Activated CD8-positive, alpha-beta memory T cell treated with anti-CD3 and anti-CD28 coated beads for 48 hours (primary cell): Measurements from ENCODE around the gene ELMO3.
A peak's percentile ranks its signal among the peaks of the same experiment; 100 is the strongest.

Source experiments
- DNase-seq, 3 experiments: peaks; one replicate each; pipeline ENCODE4 v3.0.0-alpha.2; 2020; ENCODE audit warnings: low read depth in 2 of 3, low spot score in 2 of 3

The ELMO3 gene

DNA sequence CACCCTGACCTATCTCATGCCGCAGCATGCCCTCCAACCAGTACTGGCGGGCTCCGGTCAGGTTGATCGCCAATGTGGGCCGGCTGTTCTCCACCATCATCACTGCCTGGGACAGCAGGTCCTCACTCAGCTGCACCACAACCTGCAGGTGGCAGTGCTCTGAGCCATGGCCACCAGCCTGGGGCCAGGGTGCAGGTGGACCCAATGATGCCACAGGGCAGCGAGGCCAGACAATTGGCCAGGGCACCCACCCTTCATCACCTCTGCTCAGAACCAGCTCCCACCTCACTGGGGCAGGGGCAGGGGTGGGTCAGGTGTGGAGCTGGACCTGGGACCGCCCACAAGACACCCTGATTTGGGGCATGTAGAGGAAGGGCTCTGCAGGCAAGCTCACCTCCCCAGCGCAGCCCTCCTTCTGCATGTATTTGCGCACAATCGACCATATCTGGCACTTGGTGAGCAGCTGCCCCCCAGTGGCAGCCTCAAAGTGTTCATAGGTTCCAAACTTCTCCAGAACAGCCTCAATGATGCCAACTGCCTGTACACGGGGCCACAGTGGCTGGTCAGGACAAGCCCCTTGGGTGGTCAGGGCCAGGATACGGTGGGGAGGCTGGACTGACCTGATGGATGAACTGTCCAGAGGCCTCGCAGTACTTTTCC, 19.4 kb upstream of the ELMO3 start:
- no peak for DNase-seq

DNA sequence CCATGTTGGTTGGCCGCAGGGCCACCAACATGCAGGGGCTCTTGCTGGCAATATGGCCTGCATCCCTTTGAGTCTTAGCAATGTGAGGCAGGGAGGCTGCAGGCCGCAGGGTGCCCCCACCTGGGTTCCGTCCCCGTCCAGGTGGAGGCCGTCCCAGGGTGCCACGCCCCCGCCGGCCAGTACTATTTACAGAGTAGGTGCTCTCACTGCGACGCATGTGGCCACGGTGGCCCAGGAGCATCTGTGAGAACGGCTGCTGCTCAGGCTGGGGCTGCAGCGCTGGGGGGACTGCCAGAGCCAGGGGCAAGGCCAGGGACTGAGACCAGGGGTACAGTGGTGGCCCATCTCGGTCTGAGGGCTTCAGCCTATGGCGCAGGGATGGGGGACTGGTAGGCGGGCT, 18.8 kb upstream of the ELMO3 start:
- DNase-seq: no peak

DNA sequence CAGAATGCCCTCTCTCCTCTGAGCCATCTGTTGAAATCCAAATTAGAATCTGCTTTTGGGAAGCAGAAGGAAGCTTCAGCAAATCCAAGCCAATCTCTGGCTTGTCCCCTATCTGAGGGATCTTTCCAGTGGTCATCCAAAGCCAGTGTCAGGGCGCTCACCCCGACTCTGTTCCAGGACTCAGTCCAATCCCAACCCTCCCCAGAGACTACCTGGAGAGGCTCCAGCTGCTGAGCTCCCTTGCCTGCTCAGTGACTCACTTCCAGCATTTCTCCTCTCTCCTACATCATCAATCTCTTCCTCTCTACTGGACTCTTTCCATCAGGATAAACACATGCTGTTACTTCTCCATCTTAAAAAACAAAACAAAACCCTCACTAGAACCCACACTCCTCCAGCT, 17.6 kb upstream of the ELMO3 start:
- DNase-seq: no peak

DNA sequence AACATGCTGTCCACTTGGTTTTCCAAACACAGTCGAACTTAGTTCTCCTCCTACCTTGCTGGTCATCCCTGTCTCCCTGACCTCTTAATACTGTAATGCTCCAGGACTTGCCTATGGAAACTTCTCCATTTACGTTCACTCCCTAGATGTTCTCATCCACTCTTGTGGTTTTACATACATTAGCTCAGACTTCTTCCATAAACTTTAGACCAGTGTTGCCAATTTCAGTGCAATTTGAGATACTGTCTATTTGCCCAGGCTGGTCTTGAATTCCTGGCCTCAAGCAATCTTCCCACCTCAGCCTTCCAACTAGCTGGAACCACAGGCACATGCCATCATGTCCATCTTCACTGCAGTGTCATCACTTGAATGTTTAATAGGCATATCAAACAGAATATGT, 16.6 kb upstream of the ELMO3 start:
- no peak for DNase-seq

DNA sequence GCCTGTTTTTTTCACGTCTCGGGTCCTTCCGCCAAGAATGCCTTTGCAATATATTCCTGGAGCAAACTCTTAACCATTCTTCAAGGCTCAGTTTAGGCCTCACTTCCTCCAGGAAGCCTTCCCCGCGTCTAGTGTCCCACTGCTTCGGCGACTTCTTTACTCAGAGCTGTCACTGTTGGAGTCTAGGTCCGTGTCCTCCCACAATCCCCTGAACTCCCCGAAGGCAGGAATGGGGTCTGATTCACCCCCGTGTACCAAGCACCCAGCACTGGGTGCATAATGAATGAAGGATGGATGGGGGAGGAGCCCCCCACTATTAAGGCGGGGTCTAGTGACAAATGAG, 15.7 kb upstream of the ELMO3 start:
- DNase-seq: no peak

DNA sequence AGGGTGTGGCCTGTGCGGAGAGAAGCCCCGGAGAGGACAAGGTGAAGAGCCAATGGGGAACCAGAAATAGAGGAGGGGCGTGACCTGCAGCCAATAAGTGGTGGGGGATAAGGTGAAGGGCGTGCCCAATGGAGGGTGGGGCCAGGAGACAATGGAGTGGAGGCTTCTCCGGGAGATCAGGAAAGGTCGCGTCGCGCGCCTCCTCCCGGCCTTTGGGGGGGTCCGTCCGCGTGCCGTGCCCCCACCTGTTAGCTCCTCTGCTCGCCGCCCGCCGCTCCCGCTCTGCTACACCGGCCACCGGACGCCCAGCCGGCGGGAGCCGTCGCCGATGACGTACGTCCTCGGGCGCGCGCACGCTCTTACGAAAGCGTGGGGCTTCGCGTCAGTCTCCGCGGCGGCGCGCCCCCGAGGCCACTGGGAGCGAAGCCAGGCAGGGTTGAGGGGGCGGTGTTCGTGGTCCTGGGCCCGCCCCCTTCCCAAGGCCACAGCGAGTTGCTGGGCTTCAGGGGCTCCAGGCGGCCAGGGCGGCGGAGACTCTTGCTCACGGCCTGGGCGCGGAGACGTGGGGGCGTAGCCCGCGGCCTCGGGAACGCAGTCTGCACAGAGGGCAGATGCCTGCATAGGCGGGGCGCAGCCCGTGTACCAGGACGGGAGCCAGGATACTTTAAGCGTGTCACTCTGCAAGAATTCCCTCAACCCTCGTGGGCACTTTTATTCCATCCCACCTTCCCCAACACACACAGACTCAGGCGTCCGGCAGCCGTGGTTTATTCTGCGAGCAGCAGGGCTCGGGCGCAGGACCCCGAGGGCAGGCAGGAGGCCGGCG, 15.1 kb upstream of the ELMO3 start, which contains the start of gene MATCAP1:
Gene MATCAP1 (minus strand): TSS at position 337 of the 826 bp plus-strand sequence. CDS start 3,353 bp downstream, outside the sequence.
- peak; percentile 75 to 87 (median 81) for DNase-seq

DNA sequence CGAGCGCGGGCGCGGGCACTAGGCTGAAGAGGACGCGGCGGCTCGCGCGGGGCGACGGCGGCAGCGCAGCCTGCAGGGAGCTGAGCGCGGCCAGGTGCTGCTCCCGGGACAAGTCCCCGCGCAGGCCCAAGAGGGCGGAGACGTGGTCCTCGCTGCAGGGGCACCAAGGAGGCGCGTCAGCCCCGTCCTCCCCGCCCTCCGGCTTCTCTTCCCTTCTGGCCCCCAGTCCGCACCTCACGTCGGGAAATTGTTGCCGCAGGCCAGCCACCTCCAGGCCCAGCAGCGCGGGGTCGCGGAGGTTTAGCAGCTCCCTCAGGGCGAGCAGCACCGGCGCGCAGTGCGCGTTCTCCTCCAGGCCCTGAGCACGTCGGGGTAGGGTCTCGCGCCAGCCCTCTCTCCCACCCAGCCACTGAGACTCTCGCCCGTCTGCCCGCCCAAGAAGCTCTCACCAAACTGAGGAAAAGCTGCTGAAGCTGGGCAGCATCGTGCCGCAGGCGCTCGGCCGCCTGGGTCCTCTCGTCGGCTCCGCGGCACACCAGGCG, 14.4 kb upstream of the ELMO3 start:
- DNase-seq: no peak

DNA sequence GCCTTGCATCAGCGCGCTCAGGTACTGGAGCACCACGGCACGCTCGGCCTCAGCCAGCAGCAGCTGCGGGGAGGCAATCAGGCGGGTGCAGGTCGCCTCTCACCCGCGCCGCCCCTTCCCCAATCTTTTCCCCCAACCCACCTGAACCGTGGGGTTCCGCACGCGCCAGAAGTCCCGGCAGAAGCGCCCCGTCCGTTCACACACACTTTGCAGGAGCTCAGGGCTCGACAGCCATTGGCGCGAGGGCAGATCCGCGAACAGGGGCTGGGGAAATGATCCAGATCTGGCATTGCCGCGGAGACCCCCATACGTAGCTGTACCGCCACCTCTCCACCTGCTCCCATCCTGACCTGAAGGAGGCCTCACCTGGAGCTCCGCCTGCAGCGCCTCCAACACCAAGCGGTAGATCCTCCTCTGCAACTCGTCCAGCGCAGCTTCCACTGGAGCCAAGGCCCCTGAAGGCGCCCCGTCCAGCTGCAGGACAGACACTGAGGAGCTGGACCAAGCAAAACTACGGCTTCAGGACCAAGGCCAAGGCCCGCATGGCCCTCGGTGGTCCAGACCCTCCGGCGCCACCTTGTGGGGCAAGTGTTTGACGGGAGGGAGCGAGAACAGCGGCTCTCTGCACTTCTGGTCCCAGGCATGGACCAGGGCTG, 13.8 kb upstream of the ELMO3 start:
- DNase-seq: peak; percentile 68 to 82 (median 72)

DNA sequence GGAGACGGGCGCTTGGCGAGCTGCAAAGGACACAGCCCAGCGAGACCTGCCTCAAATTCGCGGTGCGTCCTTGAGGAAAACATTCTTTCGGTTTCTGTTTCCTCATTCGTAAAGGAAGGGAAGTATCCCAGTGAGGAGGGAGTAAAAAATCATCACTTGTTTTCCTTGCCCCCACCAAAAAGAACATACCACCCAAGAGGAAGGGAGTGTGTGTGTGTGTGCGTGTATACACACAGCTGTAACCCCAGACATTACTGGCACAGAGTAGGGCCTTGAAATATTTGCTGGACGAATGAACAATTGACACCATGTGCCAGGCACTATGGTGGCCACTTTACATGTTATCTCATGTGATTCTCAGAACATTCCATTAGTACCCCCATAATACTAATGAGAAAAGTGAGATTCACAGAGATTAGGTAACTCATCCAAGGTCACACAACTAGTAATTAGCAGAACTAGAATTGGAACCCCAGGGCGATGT, 13.2 kb upstream of the ELMO3 start:
- no peak for DNase-seq

DNA sequence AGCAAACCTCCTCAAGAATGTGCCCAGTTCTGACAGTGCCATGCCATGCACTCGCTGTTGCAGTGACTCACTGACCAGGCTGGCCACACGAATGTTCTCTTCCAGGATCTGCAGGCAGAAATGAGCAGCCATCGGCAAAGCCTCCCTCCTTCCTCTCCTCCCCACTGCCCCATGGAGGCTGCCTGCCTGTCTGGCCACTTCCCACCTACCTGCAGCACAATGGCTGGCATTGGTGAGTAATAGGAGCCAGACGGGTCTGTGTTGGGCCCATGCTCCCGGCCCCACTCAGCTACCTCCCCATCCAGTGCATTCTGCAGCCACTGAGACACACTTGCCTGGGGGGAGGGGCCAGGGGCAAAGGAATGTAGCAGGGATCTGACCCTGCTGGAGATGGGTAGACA, 12.4 kb upstream of the ELMO3 start:
- no peak for DNase-seq

DNA sequence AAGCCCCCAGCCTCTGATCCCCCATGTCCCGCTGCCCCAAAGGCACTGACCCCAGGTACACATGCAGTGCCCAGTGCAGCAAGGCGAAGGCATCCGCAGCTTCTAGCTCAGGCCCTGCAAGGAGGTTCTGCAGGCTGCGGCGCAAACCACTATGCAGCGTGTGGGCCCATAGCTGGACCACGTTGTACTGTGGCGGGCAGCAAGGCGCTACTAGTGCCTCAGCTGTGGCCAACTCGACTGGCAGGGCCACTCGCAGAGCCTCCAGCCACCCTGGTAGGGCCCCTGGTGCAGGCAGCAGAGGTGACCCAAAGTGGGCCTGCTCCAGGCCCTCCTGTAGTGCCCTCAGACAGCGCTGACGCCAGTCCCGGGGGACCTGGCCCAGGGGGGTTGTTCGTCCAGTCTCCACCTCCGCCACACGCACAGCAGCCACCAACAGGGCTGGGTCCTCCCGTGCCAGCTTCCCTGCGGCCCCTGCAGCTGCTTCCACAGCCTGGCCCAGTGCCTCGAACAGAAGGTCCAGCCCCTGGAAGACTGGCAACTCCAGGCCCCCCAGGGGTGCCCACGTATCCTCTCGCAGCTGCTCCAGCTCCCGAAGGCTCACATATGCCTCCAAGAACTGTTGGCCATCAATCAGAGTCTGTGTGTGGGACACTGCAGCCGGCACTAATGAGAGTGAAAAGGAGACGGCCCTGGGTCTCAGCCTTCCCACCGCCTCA, 11.6 kb upstream of the ELMO3 start:
- DNase-seq: no peak

DNA sequence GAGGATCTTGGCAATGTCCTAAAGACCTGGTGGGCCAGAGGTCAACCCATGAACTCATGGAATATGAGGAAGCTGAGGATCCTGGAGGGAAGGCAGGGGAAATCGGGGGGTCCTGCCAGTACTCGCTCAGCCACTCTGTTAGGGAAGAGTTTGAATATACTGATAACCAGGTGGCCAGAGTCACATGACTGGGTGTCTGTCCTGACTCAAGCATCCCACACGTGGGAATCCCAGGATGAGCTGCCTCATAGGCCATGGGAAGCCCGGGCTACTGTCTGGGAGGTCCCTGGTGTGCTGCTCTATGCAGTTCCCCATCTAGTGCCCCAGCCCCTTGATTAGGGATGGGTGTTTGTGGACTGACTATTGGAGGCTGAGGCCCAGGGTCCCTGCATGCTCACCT, 10.6 kb upstream of the ELMO3 start:
- DNase-seq: no peak

DNA sequence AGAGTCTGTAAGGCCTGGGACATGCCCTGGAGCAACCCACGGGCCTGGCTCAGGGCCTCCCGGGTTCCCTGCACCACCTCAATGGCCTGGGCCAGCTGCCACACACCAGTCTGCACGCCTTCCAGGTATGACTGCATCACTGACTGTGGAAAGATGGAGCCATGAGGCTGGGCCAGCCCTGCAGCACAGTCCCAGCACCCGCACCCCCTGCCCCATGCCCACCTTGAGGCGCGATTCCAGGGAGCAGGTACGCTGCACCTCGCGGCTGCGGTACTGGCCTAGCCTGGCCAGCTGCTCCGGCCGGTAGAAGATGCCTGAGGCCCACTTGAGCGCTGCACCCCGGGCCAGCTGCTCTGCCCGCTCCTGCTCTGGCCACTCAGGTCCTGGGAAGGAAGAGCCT, 10.1 kb upstream of the ELMO3 start:
- DNase-seq: no peak

DNA sequence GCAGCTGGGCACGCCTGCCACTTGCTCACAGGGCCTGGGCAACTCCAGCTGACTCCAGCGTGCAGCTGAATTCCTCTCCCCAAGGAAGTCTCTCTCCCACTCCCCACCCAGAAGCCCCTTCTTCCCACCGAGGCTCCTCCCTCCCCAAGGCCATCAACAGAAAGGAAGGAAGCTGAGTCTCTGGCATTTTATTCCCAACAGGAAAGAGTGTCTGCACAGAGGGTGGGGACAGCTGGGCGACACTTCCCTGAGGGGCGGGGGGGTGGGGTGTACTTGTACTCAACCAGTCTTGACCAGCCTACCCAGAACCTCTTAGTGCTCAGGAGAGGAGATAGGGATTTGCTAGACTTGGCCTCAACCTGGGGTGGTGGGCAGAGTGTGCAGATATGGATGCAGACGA, 8.9 kb upstream of the ELMO3 start, which contains the start of gene EXOC3L1:
Gene EXOC3L1 (minus strand): TSS at position 96 of the 400 bp plus-strand sequence. CDS start 460 bp downstream, outside the sequence.
- no peak for DNase-seq

DNA sequence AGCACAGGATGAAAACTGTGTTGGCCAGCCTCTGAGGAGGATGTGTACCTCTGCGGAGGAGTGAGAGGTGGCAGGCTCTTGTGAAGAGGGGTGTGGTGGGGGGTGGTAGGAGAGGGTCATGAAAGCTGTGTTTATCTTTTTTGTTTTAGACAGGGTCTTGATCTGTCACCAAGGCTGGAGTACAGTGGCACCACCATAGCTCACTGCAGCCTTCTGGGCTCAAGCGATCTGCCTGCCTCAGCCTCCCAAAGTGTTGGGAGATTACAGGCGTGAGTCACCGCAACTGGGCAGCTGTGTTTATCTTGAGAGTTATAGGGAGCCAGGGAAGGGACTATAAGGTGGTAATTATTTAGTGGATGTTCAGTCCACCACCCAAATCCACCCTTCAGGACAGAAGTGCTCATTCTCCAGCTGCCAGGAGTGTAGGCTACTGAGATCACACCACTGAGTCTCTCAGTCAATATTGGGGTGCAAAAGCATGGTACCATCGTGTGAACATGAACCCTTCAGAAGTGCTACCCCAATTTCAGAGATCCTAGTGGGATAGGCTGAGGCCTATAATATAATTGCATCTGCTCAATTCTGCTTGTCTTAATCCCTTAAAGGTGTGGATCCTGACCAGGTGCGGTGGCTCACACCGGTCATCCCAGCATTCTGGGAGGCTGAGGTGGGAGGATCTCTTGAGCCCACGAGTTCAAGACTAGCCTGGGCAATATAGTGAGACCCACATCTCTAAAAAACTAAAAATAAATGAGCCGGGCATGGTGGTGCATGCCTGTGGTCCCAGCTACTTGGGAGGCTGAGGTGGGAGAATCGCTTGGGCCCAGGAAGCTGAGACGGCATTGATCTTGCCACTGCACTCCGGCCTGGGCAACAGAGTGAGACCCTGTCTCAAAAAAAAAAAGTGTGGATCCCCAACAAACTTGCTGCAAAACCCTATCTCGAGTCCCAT, 8.2 kb upstream of the ELMO3 start:
- no peak for DNase-seq

DNA sequence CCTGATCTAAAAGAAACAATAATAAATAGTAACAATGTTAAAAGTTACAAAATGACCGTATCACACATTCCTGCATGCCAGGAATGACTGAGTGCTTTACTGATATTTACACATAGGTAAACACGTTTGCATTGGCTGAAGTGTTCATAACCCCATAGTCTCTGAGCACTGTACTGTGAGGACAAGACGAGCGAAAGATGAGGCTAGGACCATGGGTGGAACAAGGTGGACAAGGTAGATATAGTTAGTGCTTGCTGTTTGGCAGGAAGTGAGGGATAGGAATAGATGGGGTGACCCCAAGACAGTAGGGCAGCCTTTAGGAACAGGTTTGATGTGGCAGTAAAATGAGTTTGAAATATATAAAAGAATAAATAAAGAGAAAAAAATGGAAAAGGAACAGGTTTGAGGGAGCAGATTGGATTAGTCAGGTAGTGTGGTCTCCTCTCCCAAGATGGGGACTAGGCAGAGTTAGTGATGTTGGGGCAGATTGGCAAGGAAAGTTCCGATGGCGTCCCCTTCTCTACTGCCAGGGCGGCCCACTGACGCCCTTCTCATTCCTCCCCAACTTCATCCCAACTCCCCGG, 7.4 kb upstream of the ELMO3 start:
- no peak for DNase-seq

DNA sequence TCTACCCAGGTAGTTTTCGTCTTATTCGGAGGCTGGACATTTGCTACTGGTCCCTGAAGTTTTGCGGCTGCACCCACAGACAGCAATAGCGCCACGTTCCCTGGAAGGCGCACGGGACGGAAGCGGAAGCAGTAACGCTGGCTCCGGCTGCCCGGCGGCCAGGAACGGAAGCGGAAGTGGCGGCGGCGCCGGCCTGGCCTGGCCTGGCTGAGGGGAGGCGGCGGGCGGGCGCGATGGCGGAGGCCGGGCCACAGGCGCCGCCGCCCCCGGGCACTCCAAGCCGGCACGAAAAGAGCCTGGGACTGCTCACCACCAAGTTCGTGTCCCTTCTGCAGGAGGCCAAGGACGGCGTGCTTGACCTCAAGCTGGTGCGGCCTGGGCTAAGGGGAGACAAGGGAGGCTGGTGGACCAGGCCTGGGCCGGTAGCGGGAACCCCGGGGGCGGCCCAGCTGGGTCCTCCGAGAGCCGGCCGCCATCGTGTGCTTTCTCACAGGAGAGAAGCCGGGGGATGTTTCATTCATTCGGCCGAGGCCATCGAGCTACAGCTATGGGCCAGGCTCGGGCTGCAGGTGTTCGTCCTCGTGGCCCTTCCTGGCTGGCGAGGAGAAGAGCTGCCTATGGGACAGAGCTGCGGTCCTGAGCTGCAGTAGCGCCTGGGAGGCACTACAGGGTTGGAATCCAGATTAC, 6.8 kb upstream of the ELMO3 start, which contains the start of gene E2F4:
Gene E2F4 (plus strand): TSS at position 161 of the 687 bp plus-strand sequence. CDS start 73 bp downstream, at position 234.
- DNase-seq: peak; percentile 69 to 81 (median 70)

DNA sequence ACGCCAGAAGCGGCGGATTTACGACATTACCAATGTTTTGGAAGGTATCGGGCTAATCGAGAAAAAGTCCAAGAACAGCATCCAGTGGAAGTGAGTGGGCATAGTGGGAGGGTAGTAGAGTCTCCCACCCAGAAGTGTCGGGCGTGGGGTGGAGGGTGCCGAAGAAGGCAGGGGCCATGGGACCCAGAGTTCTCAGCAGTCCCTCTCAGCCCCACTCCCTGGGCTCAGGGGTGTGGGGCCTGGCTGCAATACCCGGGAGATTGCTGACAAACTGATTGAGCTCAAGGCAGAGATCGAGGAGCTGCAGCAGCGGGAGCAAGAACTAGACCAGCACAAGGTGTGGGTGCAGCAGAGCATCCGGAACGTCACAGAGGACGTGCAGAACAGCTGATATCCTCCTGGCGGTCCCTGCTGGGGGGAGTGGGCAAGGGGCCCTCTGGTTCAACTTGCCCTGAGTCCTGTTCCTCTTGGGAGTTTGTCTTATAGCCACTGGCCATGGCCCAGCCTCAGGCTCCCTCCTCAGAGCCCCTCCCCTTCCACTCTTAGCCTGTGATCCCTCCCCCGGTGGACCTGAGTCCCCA, 6.1 kb upstream of the ELMO3 start:
- no peak for DNase-seq
